Endothelial cell of umbilical vein (primary cell): Measurements from ENCODE around the gene NCOA7. TPM values are rescaled to one million over a fixed set of nuclear protein-coding genes. Genes with fewer than 3 reads are reported as not detected.

ENCODE experiments used
- BruUV-seq: library from RNA; stranded (reverse); fragments of 400-500 nt; replicated peaks from 2 replicates; lab custom pipeline; 2021; lab: Mats Ljungman, UMichigan
- CTCF ChIA-PET: fragments of 300-600, 350-600 bp; sonication (Branson Sonifier 250); formaldehyde crosslinking; loops from one replicate; lab custom pipeline; 2021; ENCODE audit warnings: antibody characterized with exemption, inconsistent platforms; lab: Charles Lee
- POLR2A ChIA-PET: fragments of 300-600, 350-600 bp; sonication (Branson Sonifier 250); formaldehyde crosslinking; loops from one replicate; lab custom pipeline; 2021; ENCODE audit warnings: antibody characterized with exemption, inconsistent platforms; lab: Charles Lee
- DNase-seq: peaks from one replicate; pipeline ENCODE4 v3.0.0-alpha.2; 2011; ENCODE audit warnings: low read depth, low spot score
- FAIRE-seq: peaks from 2 replicates; lab custom pipeline; 2011; peaks lifted over from hg19 to GRCh38; lab: Jason Lieb, UNC
- H2AFZ ChIP-seq: 2 replicates; pipeline ENCODE4 v1.6.0; 2012; ENCODE audit warnings: low read depth, low read length, control low read depth, inconsistent platforms
- H3K27ac ChIP-seq: 2 replicates; pipeline ENCODE4 v1.5.1; 2011; ENCODE audit warnings: low read depth, mild to moderate bottlenecking, control low read depth, low read length, moderate library complexity; ENCODE audit not compliant: insufficient read depth
- H3K27me3 ChIP-seq, 2 experiments: 2 replicates each; pipeline versions ENCODE4 v1.6.0 to v1.6.1; 2011; ENCODE audit warnings: low read length in 2 of 2, mixed read lengths in 1 of 2; ENCODE audit not compliant: control insufficient read depth in 2 of 2, insufficient read depth in 2 of 2
- H3K36me3 ChIP-seq, 2 experiments: 2 replicates in 1 of 2; 3 replicates in 1 of 2; pipeline ENCODE4 v1.5.1; 2011; ENCODE audit warnings: low read length in 2 of 2, mild to moderate bottlenecking in 1 of 2, moderate library complexity in 1 of 2; ENCODE audit not compliant: control insufficient read depth in 2 of 2, insufficient read depth in 2 of 2; ENCODE audit errors: extremely low read depth in 1 of 2
- H3K4me1 ChIP-seq: 3 replicates; pipeline ENCODE4 v1.5.1; 2011; ENCODE audit warnings: mild to moderate bottlenecking, low read length; ENCODE audit not compliant: control insufficient read depth, insufficient read depth; ENCODE audit errors: extremely low read depth
- H3K4me2 ChIP-seq: 2 replicates; pipeline ENCODE4 v1.6.1; 2011; ENCODE audit warnings: low read length, control low read depth, mixed read lengths; ENCODE audit not compliant: insufficient read depth
- H3K4me3 ChIP-seq, 3 experiments: fragments of 200-600 bp in 1 of 3; sonication (generic), shearing (Covaris generic) in 1 of 3; replicated peaks in 1 of 3; 2 replicates each; pipeline ENCODE4 v1.5.1; 2011 to 2016; ENCODE audit warnings: control low read depth in 3 of 3, low read length in 3 of 3, mild to moderate bottlenecking in 2 of 3, inconsistent platforms in 1 of 3, low read depth in 1 of 3, moderate library complexity in 1 of 3; ENCODE audit not compliant: insufficient read depth in 1 of 3
- H3K79me2 ChIP-seq: 2 replicates; pipeline ENCODE4 v1.6.0; 2012; ENCODE audit warnings: low read length, inconsistent platforms; ENCODE audit not compliant: control insufficient read depth, insufficient read depth
- H3K9ac ChIP-seq: replicated peaks from 2 replicates; pipeline ENCODE3; 2011; ENCODE audit warnings: low read length, control low read depth; ENCODE audit not compliant: insufficient read depth; ENCODE audit errors: extremely low read depth
- H3K9me1 ChIP-seq: replicated peaks from 3 replicates; pipeline ENCODE4 v1.6.0; 2011; ENCODE audit warnings: mild to moderate bottlenecking, low read length; ENCODE audit not compliant: control insufficient read depth, insufficient read depth; ENCODE audit errors: extremely low read depth
- H3K9me3 ChIP-seq: replicated peaks from 2 replicates; pipeline ENCODE4 v1.5.1; 2012; ENCODE audit warnings: low read length, inconsistent platforms; ENCODE audit not compliant: control insufficient read depth, insufficient read depth
- H4K20me1 ChIP-seq: replicated peaks from 2 replicates; pipeline ENCODE3; 2011; ENCODE audit warnings: mild to moderate bottlenecking, low read length; ENCODE audit not compliant: control insufficient read depth, insufficient read depth; ENCODE audit errors: extremely low read depth
- CTCF ChIP-seq, 2 donors: IDR thresholded peaks; 1 replicate in 1 of 2; 2 replicates in 1 of 2; pipeline ENCODE4 v1.5.1; 2011; ENCODE audit warnings: low read length in 2 of 2, mild to moderate bottlenecking in 2 of 2, moderate library complexity in 2 of 2, control low read depth in 1 of 2, inconsistent platforms in 1 of 2, low read depth in 1 of 2; ENCODE audit not compliant: insufficient read depth in 1 of 2; ENCODE audit errors: extremely low read depth in 1 of 2
- EZH2 ChIP-seq: IDR thresholded peaks from 2 replicates; pipeline ENCODE4 v1.6.1; 2012; ENCODE audit warnings: borderline replicate concordance, low read depth, mild to moderate bottlenecking, moderate library complexity, low read length, inconsistent platforms; ENCODE audit not compliant: severe bottlenecking
- FOS ChIP-seq: IDR thresholded peaks from 2 replicates; pipeline ENCODE4 v1.6.1; 2011; ENCODE audit warnings: mild to moderate bottlenecking, low read length, moderate library complexity, borderline replicate concordance; ENCODE audit not compliant: insufficient read depth
- GATA2 ChIP-seq: IDR thresholded peaks from 2 replicates; pipeline ENCODE4 v1.7.0; 2011; ENCODE audit warnings: low read depth, mild to moderate bottlenecking, moderate library complexity, mixed read lengths, low read length; ENCODE audit not compliant: insufficient read length, insufficient read depth
- JUN ChIP-seq: IDR thresholded peaks from 2 replicates; pipeline ENCODE4 v1.6.1; 2011; ENCODE audit warnings: borderline replicate concordance, low read depth; ENCODE audit not compliant: insufficient read length, insufficient read depth
- MYC ChIP-seq: IDR thresholded peaks from one replicate; pipeline ENCODE4 v1.6.1; 2011; ENCODE audit warnings: mild to moderate bottlenecking, low read depth, low read length
- POLR2AphosphoS5 ChIP-seq: IDR thresholded peaks from 2 replicates; pipeline ENCODE4 v1.6.1; 2012; ENCODE audit warnings: low read depth, mild to moderate bottlenecking, control low read depth, low read length, moderate library complexity; ENCODE audit not compliant: insufficient read depth
- dilution Hi-C: fragments of 300-500 bp; cut with MboI; formaldehyde crosslinking; loops from one replicate; pipeline ENCODE4 v1.15.0; 2019; ENCODE audit warnings: low sequenced_read_pairs; ENCODE audit not compliant: extremely low pct_ligation_motif_present
- intact Hi-C: fragments of 100-400 bp; cut with micrococcal nuclease; formaldehyde crosslinking; loops from one replicate; pipeline ENCODE4 v1.10.0; 2022
- polyA plus RNA-seq, 4 experiments: library from polyadenylated mRNA; depleted of rRNA in 3 of 4; stranded (reverse) in 3 of 4; unstranded in 1 of 4; fragments of >200 nt; gene quantifications; 2 replicates each; pipeline versions ENCODE4 v1.2.1 to v1.2.3, GENCODE V29; 2011 to 2012; ENCODE audit warnings: missing spikeins in 1 of 4
- total RNA-seq: library from RNA; stranded (reverse); gene quantifications from 2 replicates; pipeline ENCODE4 v1.2.3, GENCODE V29; 2021

The NCOA7 gene
- total and polyA plus RNA-seq, 2 donors (not counting 3 experiments of a cell fraction or from before 2014, with no cell fraction given), result 27.7 to 71.2 TPM

GRCh38 chr6:125951323-125951722, 160.6 kb downstream of the NCOA7 start:
- H3K79me2 ChIP-seq, result no peaks in the 10 kb centered on the region
- no peaks in the 10 kb centered on the region for H3K9me1 ChIP-seq
- ChIA-PET CTCF (interaction anchor here (0.9 to 8.4 kb wide), 9 partner anchors 17 to 170 kb away, joined by 3 to 123 read pairs (median 5); partner anchors contain the start of gene NCOA7), POLR2A (interaction anchor here (2.8 kb wide), 1 partner anchor 160 kb away, joined by 8 read pairs; the partner anchor contains the start of gene NCOA7)
- TF ChIP-seq JUN, result no peak
- no peak overlapping the region for H3K4me2 ChIP-seq
- dilution Hi-C loops, result no loop called here
- DNase-seq (no peak), FAIRE-seq (no peak)
- H3K4me1 ChIP-seq, result peaks cover 18% of the 10 kb centered on the region
- no TSS peak for BruUV-seq
- intact Hi-C loops, result no loop called here
- H3K4me3 ChIP-seq, result no peak overlapping the region
- no peaks in the 10 kb centered on the region for H3K36me3 ChIP-seq
- H4K20me1 ChIP-seq, result no peaks in the 10 kb centered on the region
- H3K27me3 ChIP-seq, result no peaks in the 10 kb centered on the region
- no peak overlapping the region for H3K9ac ChIP-seq
- no peaks in the 10 kb centered on the region for H3K9me3 ChIP-seq
- no peak overlapping the region for H3K27ac ChIP-seq
- no peak overlapping the region for H2AFZ ChIP-seq

GRCh38 chr6:125952764-125953501, 162.2 kb downstream of the NCOA7 start:
- H3K79me2 ChIP-seq, result no peaks in the 10 kb centered on the region
- H3K4me3 ChIP-seq, result no peak overlapping the region
- no peak overlapping the region for H3K27ac ChIP-seq
- H3K9me1 ChIP-seq, result no peaks in the 10 kb centered on the region
- intact Hi-C loops (no loop called here), dilution Hi-C loops (no loop called here)
- CTCF ChIA-PET, result interaction anchor here (1.0 to 8.4 kb wide), 14 partner anchors 9 to 172 kb away, joined by 4 to 123 read pairs (median 8); partner anchors contain the start of gene NCOA7
- H3K9ac ChIP-seq, result no peak overlapping the region
- no peak for TF ChIP-seq EZH2
- no peak for TF ChIP-seq GATA2
- no peak for TF ChIP-seq POLR2AphosphoS5
- no peak for TF ChIP-seq FOS
- TF ChIP-seq CTCF (IDR thresholded peaks at IDR 0.05; ENCODE audit: extremely low read depth in 1 of 2, insufficient read depth in 1 of 2, low read depth in 1 of 2, low read length in 2 of 2), result peak in 1 of 2 donors; percentile 67
- no peak for TF ChIP-seq MYC
- no peaks in the 10 kb centered on the region for H3K27me3 ChIP-seq
- H3K36me3 ChIP-seq, result no peaks in the 10 kb centered on the region
- FAIRE-seq (peak; percentile 44), DNase-seq (peak; percentile 59)
- POLR2A ChIA-PET, result interaction anchor here (2.8 kb wide), 1 partner anchor 162 kb away, joined by 8 read pairs; the partner anchor contains the start of gene NCOA7
- no peaks in the 10 kb centered on the region for H3K9me3 ChIP-seq
- BruUV-seq, result no TSS peak
- H2AFZ ChIP-seq, result no peak overlapping the region
- no peaks in the 10 kb centered on the region for H4K20me1 ChIP-seq
- peaks cover 12% of the 10 kb centered on the region for H3K4me1 ChIP-seq
- no peak overlapping the region for H3K4me2 ChIP-seq
